Ovary (tissue), 3 donors: ENCODE data around the gene LPCAT1.

ENCODE experiments used
- CTCF ChIP-seq, 3 donors: fragments of 450-650 bp in 2 of 3; fragments of 200-600 bp in 1 of 3; IDR thresholded peaks; one replicate each; pipeline versions ENCODE4 v1.5.1 to v1.8.0; 2016 to 2022; ENCODE audit warnings: antibody characterized with exemption in 3 of 3, mild to moderate bottlenecking in 1 of 3
- EP300 ChIP-seq: sonication (generic); formaldehyde crosslinking; IDR thresholded peaks from one replicate; pipeline ENCODE4 v1.6.1; 2017; ENCODE audit warnings: antibody characterized with exemption
- POLR2A ChIP-seq: fragments of 450-650 bp; IDR thresholded peaks from one replicate; pipeline ENCODE4 v1.6.1; 2017; ENCODE audit warnings: antibody characterized with exemption, mild to moderate bottlenecking, moderate library complexity
- donor health status: DM: no; HTN: no; CAD: no.

- no peak for TF ChIP-seq CTCF (IDR thresholded peaks at IDR 0.05)
- TF ChIP-seq EP300, result no peak
- TF ChIP-seq POLR2A, result no peak
These were observed 49.4 kb downstream of the LPCAT1 start for GRCh38 chr5:1474183-1474839.
